Activated gamma-delta T cell (primary cell): ENCODE measurements around the gene RIPOR3.
"Not testable (repeated sequence)": the region's sequence is repeated elsewhere in the genome, so short reads cannot be mapped to it uniquely, and the experiment has no call there.

ENCODE experiments used
- DNase-seq: peaks from one replicate; lab custom pipeline; 2025; lab: John Stamatoyannopoulos, UW

The RIPOR3 gene

DNA sequence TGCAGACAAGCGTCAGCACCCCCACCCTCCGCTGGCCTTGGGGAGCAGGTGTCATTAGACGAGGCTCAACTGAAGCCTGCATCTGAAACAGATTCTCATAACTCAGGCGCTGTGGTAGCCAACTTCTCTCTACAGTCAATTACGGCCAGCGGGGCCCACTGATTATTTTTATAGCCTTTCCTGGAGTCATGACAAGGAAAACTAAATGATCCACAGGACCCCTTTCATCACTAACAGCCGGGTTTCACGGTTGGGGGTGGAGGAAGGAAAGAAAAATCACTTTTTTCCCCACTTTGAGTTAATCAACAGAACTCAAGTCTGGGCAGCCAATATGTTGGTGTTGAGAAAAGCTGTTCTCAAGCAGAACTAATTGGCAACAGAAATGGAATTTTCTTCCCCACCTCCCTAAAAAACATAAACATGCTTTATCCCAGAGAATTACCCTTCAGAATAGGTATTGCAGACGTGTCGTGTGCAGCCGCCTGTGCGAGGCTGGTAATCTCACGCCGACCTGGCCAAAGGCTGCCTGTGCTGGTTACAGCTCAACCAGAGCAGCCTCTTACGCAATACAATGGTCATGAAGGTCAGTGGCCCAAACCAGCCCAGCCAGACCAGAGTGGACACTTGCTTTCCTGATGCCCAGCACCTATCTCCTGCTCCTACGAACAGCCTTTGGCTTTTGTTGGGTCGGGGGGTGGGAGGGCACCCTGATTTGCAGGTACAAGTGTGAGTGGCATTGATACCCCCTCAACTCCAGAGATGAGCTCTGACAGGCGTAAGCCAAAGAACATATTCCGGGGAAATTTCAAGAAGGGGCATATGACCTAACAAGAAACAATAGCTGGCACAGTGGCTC lies 11.0 kb downstream of the RIPOR3 start:
- no peak for DNase-seq

DNA sequence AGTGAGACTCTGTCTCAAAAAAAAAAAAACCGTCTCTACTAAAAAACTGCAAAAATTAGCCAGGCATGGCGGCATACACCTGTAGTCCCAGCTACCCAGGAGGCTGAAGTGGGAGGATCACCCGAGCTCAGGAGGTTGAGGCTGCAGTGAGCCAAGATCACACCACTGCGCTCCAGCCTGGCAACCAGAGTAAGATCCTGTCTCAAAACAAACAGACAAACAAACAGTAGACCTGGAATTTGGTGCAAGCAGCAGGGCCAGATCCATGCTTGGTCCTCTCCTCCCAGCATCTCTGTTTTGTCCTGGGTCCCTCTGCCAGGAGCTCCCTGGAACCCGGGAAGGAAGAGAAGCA lies 11.6 kb downstream of the RIPOR3 start:
- no peak for DNase-seq

DNA sequence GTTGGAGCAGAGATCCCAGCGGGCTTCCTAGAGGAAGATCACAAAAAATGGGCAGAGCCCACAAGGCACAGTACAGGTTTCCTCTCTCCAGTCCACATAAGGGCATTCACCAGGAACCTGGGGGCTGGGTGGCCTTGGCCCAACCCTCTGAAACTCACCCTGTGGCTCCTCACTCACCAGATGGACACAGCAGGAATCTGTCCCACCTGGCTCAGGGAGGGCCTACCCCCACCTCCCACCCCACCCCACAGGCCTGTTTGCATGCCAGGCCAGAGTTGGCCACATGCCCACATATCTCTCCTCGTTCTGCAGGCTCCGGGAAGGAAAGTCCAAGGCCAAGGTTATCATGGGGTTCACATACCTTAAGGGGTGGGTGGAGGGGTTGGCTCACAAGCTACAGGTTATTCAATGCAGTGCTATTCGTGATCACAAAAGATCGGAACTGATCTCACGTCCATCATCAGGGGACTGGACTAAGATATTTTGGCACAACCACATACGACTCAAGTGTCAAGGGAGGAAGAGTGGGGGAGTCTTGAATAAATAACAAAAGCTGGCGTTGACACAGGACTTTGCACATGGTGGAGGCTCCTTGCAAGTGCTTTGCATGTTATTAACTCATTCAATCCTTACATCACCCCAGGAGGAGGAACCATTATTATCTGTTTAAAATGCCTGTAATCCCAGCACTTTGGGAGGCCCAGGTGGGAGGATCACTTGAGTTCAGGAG lies 13.0 kb downstream of the RIPOR3 start:
- no peak for DNase-seq

DNA sequence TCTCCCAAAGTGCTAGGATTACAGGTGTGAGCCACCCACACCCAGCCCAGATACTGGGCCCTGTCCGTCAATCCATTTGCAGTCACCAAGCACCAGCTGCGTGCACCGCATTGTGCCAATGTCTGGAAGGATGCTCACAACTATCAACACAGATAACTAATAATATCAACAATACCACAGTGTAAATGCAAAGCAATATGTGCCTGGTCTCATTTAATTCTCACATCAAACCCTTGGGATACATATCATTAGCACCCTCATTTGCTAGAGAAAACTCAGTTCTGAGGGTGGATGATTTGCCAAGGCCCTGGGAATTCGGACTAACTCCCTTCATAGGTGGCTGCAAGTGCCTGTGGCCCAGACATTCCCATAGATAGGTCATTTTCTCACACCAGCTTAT lies 14.5 kb downstream of the RIPOR3 start:
- no peak for DNase-seq

DNA sequence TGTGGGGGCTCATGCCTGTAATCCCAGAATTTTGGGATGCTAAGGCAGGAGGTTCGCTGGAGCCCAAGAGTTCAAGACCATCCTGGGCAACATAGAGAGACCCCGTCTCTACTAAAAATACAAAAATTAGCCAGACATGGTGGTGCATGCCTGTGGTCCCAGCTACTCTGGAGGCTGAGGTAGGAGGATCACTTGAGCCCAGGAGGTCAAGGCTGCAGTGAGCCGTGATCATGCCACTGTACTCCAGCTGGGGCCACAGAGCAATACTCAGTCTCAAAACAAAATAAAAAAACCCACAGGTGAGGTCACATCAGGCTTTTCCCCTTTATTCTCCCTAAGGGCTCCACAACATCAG lies 15.0 kb downstream of the RIPOR3 start:
- not testable (repeated sequence) for DNase-seq

DNA sequence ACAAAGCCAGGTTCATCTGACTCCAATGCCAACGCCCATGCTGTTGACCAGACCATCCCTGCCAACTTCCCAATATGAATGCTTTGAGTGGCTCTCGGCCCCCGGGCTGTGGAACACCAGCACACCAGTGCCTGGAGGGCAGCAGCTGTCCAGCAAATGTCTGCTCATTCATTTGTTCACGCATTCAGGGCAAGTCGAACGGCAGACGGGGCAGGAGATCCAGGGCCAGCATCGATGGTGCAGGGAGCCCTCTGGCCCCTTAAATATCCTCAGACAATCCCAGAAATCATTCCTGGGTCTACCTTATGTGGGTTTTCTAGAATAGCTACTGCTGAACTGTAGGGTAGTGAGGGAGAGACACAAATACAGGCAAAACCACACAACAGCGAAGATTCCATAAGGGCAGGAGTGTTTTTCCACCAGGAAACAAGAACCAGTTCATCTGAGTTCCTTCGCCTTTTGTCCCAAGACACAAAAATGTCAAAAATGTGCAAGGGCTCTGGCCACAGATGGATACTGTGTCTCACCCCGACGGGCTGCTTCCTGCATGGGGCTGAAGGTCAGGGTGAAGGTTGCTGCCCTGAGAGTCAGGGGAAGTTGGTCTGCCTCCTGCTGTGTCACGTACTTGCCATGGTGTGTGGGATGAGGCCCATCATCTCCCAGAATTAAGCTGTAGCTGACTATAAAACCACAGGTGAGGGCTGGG lies 15.5 kb downstream of the RIPOR3 start:
- DNase-seq: no peak

DNA sequence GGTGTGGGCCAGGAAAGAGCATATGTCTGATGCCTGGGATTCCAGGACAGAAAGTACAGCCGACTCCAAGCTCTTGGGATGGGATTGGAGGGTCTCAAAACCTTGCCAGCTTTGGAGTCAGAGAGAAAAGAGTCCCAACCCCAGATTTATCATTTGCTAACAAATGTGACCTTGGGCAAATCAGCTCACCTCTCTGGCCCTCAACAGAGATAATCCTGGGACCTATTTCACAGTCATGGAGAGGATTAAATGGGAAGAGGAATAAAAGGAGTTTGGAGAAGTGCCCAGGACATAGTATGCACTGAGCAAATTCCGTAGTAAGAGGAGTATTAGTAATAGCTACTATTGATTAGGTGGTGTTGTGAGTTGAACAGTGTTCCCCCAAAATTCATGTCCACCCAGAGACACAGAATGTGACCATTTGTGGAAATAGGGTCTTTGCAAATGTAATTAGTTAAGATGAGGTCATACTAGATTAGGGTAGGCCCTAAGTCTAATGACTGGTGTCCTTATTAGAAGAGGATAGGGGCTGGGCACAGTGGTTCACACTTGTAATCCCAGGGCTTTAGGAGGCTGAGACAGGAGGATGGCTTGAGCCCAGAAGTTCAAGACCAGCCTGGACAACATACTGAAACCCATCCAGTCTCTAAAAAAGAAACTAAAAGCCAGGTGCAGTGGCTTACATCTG lies 17.1 kb downstream of the RIPOR3 start:
- no peak for DNase-seq

DNA sequence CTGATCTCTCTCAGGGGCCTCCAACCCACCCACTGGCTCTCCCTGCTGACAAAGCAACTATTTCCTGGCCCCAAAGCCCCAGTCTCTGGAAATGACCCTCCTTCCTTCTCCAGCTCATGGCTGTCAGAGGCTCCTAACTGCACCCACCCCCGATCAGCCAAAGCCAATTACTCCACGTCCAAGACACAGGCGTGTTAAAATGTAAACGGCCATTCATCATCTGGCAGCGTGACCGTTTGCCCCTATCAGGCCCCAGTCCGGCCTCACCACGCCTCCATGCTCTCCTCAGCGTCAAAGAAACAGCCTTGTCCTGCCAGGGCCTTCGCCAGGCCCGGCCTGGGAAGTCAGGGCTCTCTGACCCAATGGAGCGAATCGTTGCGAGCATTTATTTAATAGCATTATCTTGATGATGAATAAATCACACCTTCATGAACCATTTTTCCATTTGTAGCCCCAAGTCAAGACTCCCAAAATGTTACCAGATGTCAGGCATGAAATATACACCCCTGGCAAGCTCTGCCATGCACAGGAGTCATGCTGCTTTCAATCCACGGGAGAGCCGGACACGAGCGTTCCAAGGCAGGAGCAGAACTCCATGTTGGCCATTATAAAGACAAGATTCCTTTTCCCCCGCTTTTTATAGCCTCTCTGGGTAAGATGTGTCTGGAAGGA lies 17.7 kb downstream of the RIPOR3 start:
- no peak for DNase-seq

DNA sequence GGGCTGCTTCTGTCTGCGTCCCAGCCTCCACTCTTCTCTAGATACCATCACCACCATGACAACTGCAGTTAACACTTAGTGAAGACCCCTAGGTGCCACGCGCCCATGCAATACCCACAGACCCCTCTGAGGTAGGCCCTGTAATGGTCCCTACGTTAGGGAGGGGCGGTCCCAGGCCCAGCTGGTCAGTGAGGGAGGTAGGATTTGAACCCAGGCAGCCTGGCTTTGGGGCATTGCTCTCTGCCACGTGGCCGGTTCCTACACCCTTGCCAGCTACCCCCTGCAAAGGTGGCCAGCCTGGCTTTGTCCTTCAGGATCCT lies 18.2 kb downstream of the RIPOR3 start:
- DNase-seq: no peak

DNA sequence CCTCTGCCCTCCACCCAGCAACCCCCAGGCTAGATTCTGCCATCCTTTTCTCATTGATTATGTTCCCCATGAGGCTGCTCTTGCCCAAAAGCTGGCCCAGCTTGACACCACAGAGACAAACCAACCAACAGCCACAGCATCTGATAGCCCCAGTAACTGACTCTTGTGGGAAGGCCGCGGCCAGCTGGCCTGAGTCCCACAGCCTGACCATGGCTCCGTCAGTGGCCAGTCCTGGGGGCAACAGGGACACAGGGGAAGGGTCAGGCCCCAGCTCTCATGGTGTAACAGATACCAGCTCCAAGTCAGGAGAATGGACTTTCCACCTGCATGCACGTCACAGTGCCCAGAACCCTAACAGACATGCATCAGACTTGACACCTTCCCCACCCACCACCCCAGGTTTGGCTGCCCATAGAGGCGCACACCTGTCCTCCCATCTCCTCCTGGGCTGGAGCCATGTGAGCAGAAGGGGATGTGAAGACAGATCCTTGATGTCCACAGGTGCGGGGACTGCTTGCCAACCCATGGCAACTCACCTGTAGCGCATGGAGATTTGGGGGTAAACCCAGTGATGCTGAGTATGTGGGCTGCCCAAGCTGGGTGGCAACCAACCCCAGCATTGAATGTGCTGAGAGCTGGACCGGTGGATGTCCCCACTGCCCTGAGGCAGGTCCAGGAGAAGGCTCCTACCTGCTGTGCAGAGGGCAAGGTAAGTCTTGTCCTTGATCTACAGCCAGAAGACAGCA lies 18.8 kb downstream of the RIPOR3 start:
- no peak for DNase-seq

DNA sequence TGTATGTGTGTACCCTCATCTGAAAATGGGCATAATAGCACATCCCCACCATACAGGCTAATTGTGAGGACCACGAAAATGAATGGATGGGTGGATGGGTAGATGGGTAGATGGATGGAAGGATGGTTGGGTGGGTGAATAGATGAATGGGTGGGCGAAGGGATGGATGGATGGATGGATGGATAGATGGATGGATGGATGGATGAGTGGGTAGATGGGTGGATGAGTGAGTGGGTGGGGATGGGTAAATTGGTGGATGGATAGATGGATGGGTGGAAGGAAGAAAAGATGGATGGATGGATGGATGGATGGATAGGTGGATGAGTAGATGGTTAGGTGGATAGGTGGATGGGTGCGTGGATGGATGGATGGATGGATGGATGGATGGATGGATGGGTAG lies 19.7 kb downstream of the RIPOR3 start:
- no peak for DNase-seq

DNA sequence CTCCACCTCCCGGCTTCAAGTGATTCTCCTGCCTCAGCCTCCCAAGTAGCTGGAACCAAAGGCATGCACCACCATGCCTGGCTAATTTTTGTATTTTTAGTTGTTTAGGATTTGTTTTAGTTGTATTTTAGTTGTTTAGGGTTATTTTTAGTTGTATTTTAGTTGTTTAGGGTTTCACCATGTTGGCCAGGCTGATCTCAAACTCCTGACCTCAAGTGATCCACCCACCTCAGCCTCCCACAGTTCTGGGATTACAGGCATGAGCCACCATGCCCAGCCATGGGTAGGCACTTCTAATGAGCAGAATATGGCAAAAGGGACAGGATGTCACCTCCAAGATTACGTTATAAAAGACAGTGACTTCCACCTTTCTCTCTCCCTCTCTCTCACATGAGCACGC lies 20.3 kb downstream of the RIPOR3 start:
- not testable (repeated sequence) for DNase-seq

DNA sequence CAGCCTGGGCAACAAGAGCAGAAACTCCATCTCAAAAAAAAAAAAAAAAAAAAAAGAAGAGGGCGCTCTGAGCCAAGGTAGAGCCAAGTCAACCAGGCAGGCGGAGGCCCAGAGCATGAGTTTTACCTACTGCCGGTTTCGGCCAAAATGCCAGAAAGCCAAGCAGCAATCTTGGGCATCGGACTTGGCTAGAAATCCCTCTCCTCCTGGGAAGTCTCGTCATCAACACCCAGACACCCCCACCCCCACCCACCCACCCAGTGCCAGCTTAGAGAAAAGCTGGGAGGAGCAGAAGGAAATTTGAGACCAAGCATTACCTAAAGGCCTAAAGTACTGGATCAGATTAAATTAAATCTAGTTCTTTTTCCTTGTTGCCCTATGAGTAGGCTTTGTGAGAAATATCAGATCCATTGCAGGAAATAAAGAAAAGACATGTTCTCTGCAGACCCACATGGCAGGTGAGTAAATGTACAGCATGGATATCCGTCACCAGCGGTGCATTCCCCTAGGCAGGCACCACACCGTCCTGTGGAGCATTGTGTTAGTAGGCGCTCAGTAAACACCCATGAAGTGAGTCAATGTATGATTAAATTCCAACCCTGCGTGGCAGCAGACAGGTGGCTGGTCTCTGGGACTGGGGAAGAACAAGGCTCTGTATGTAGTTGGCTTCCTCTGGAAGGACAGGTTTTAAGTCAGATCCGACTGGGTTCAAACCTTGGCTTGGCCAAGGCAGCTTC lies 21.0 kb downstream of the RIPOR3 start:
- DNase-seq: no peak

DNA sequence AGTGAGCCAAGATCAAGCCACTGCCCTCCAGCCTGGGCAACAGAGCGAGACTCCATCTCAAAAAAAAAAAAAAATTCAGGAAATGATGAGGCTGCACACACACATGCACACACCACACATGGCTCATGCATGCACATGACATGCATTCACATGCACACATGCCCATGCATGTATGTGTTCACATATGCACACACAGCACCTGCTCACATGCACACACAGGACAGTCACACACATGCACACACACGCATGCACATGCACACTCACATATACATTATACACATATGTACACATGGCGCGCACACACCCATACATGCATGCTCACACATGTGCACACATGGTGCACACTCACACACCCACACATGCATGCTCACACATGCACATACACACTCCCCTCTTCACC lies 22.5 kb downstream of the RIPOR3 start:
- no peak for DNase-seq

DNA sequence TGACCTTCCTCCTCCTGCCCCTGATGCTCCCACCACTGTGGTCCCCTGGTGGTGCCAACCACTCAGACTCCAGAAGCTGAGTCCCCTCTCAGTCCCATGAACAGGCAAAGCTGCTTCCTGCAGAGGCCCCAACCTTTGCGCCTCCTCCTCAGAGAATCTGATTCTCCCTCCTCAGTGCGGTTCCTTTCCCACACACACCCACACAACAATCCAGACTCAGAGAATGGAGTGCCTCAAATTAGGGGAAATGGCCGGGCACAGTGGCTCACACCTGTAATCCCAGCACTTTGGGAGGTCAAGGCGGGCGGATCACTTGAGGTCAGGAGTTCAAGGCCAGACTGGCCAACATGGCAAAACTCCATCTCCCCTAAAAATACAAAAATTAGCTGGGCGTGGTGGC lies 23.0 kb downstream of the RIPOR3 start:
- no peak for DNase-seq

DNA sequence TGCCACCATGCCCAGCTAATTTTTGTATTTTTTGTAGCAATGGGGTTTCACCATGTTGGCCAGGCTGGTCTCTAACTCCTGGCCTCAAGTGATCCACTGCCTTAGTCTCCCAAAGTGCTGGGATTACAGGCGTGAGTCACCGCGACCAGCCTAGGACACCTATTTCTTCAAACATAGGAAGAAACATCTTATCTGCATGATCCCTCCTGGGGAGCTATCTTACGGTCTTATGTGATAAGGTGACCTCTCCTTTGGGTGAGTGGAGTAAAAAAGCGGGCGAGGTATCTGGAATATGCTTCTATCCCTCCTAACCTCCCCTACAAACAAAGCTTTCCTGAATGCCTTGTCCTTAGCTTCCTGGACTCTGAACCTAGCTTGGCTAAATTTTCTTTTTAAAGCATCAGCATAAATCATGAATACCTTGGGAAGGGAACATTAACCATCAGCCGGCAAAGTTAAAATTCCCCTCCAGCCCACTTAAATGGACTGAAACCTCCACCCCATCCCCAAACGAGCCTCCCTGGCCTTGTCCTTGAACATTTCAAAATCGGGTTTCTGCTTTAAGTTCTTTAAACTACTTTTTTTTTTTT lies 24.5 kb downstream of the RIPOR3 start:
- DNase-seq: no peak

DNA sequence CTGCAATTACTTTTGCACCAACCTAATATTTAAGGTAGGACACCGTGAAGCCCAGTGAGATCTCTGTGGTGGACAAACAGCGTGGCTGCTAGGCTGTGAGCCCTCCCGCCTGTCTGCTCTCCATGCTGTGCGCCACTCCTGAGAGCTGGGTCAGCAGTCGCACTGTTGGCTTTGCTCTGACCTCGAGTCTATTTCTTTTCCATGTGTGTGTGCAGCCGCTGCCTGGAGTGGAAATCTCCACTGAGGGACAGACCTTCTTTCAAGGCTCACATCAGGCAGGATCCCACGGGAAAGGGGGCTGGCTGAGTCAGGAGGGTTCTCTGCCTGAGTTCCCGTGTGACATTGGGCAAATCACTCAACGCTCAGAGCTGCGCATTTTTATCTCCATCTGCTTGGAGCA lies 27.1 kb downstream of the RIPOR3 start:
- DNase-seq: no peak

DNA sequence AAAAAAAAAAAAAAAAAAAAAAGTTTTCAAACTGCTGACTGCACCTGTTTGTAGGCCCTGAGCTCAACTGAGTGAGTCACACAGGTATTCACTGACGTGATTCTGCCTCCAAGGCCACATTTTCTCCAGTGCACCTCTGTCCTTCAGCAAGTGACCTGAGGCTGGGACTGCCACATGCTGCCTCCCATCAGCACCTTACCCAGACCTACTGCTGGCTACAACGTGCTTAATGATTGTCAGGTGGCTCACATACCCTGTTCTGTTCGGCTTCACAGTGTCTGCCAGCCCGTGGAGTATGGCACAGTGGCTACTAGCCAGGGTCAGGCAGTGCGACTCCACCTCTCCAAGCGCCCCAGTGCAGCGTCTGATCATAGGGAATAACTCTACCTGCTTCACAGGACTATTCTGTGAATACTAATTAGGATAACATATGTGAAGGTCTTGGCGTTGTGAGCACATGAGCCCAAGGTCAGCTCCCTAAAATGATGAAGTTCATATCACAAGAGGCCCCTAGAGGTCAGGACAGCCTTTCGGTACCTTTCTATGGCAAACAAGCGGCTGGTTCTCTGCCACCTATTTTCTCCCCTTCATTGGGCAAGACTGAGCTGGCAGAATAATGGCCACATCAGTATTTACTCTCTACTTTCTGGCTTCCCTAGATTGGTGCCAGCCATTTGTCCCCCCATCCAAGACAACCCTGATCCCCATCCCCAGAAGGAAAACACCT lies 28.1 kb downstream of the RIPOR3 start:
- DNase-seq: no peak

DNA sequence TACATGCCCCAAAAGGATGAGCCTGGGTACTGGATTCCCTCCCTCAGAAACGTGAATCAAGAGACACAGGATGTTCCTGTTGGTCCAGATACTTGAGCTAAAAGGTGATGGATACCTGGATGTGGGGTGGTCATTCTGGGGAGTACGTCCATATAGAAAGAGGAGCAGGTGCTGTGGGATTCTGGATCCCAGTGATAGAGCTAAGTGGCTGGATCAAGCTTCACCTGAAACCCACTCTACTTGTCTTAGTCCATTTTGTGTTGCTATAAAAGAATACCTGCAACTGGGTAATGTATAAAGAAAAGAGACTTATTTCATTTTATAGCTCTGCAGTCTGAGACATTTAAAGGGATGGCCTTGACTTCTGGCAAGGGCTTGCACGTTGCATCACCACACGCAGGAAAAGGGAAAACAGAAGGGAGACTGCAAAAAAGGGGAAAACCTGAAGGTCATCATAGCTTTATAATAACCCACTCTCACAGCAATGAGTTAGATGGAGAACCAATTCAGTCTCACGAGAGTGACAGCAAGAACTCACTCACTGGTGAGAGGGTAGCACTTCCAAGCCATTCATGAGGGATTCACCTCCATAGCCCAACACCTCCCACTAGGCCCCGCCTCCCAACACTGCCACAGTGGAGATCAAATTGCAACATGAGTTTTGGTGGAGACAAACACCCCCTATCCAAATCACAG lies 31.2 kb downstream of the RIPOR3 start:
- DNase-seq: no peak
